Esophagus muscularis mucosa (tissue), 4 donors: ENCODE data around the gene RBFA.

Source experiments
- EP300 ChIP-seq: sonication (generic); formaldehyde crosslinking; IDR thresholded peaks from one replicate; pipeline ENCODE4 v1.6.1; 2017; ENCODE audit warnings: antibody characterized with exemption
- POLR2AphosphoS5 ChIP-seq, 2 donors: sonication (generic); formaldehyde crosslinking; IDR thresholded peaks; one replicate each; pipeline ENCODE4 v1.6.1; 2017; ENCODE audit warnings: antibody characterized with exemption in 2 of 2
- TF ChIP-seq, protein P1 (sequence below), 3 experiments: fragments of 200-600 bp in 2 of 3; fragments of 450-650 bp in 1 of 3; sonication (generic) in 2 of 3; IDR thresholded peaks; one replicate each; pipeline ENCODE4 v1.5.1; 2017 to 2019; ENCODE audit warnings: antibody characterized with exemption in 3 of 3, mild to moderate bottlenecking in 2 of 3, moderate library complexity in 1 of 3

- TF ChIP-seq, protein P1, sequence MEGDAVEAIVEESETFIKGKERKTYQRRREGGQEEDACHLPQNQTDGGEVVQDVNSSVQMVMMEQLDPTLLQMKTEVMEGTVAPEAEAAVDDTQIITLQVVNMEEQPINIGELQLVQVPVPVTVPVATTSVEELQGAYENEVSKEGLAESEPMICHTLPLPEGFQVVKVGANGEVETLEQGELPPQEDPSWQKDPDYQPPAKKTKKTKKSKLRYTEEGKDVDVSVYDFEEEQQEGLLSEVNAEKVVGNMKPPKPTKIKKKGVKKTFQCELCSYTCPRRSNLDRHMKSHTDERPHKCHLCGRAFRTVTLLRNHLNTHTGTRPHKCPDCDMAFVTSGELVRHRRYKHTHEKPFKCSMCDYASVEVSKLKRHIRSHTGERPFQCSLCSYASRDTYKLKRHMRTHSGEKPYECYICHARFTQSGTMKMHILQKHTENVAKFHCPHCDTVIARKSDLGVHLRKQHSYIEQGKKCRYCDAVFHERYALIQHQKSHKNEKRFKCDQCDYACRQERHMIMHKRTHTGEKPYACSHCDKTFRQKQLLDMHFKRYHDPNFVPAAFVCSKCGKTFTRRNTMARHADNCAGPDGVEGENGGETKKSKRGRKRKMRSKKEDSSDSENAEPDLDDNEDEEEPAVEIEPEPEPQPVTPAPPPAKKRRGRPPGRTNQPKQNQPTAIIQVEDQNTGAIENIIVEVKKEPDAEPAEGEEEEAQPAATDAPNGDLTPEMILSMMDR (IDR thresholded peaks at IDR 0.05): peak; percentile 40 to 63 (median 41)
- TF ChIP-seq POLR2AphosphoS5 (IDR thresholded peaks at IDR 0.05) (peak; percentile 81 to 84), EP300 (no peak)
These were observed at the start of gene RBFA for GRCh38 chr18:80034068-80034851.
